ENCODE results near the gene OSBPL8.

- TF ChIP-seq CTCF (IDR thresholded peaks at IDR 0.05): no peak
- no peak for TF ChIP-seq POLR2A (IDR thresholded peaks at IDR 0.05)
- no peak for TF ChIP-seq POLR2AphosphoS5 (IDR thresholded peaks at IDR 0.05)
Measured at GRCh38 chr12:76539727-76540126, 19.8 kb downstream of the OSBPL8 start.

Data from breast epithelium (tissue), 3 donors.